Measurements from ENCODE around the gene TRMT11. TPM values are rescaled to one million over a fixed set of nuclear protein-coding genes. Genes with fewer than 3 reads are reported as not detected.

Gene TRMT11
- total RNA-seq, 1 experiment from 2014 or later, result 36.7 TPM

- Mint-ChIP-seq H3K4me1 (ENCODE audit: low read depth, unreplicated experiment) (no peaks in the 10 kb centered on the region), H3K27ac (ENCODE audit: unreplicated experiment) (no peak overlapping the region), H3K36me3 (ENCODE audit: insufficient read depth, unreplicated experiment) (no peaks in the 10 kb centered on the region), H3K27me3 (ENCODE audit: insufficient read depth, unreplicated experiment) (no peaks in the 10 kb centered on the region), H3K4me3 (ENCODE audit: unreplicated experiment) (peak overlapping the region; percentile 39), H3K9me3 (ENCODE audit: unreplicated experiment) (no peaks in the 10 kb centered on the region)
- intact Hi-C loops (cut with micrococcal nuclease; ENCODE audit: unreplicated experiment), result loop anchor here (10.0 kb wide), 2 partner anchors 185 to 355 kb away; partner anchors contain the start of gene CENPW
- Histone ChIP-seq H3K9me3 (no peaks in the 10 kb centered on the region), H3K27me3 (replicated peaks; ENCODE audit: control insufficient read depth, insufficient read depth, low read length) (no peaks in the 10 kb centered on the region), H3K4me3 (ENCODE audit: low read depth, low read length) (no peak overlapping the region), H3K4me1 (peaks cover 23% of the 10 kb centered on the region), H3K36me3 (ENCODE audit: control insufficient read depth, insufficient read depth, low read length) (no peaks in the 10 kb centered on the region)
- TF ChIP-seq CTCF (IDR thresholded peaks at IDR 0.05; ENCODE audit: insufficient read depth in 1 of 2, low read depth in 1 of 2, low read length in 1 of 2, severe bottlenecking in 1 of 2, unreplicated experiment in 1 of 2), result no peak
- BruUV-seq (replicated peaks), result no TSS peak
- no peak for DNase-seq
- CTCF ChIA-PET, result no interaction called here
- POLR2A ChIA-PET, result no interaction called here
These were observed 3.3 kb downstream of the TRMT11 start for GRCh38 chr6:125989631-125990030.

GRCh38 chr6:125991653-125992052 is 5.3 kb downstream of the TRMT11 start:
- intact Hi-C loops (cut with micrococcal nuclease; ENCODE audit: unreplicated experiment), result loop anchor here (10.0 kb wide), 2 partner anchors 183 to 353 kb away; partner anchors contain the start of gene CENPW
- POLR2A ChIA-PET, result no interaction called here

More at GRCh38 chr6:125991653-125992052, 5.3 kb downstream of the TRMT11 start:
- H3K9me3 Mint-ChIP-seq (ENCODE audit: unreplicated experiment), result no peaks in the 10 kb centered on the region
- BruUV-seq (replicated peaks), result no TSS peak
- no peak overlapping the region for H3K4me3 ChIP-seq (ENCODE audit: low read depth, low read length)
- no peaks in the 10 kb centered on the region for H3K27me3 ChIP-seq (replicated peaks; ENCODE audit: control insufficient read depth, insufficient read depth, low read length)
- DNase-seq, result no peak
- H3K27ac Mint-ChIP-seq (ENCODE audit: unreplicated experiment), result no peak overlapping the region
- H3K4me1 ChIP-seq, result peaks cover 17% of the 10 kb centered on the region
- TF ChIP-seq CTCF (IDR thresholded peaks at IDR 0.05; ENCODE audit: insufficient read depth in 1 of 2, low read depth in 1 of 2, low read length in 1 of 2, severe bottlenecking in 1 of 2, unreplicated experiment in 1 of 2), result no peak
- no peaks in the 10 kb centered on the region for H3K4me1 Mint-ChIP-seq (ENCODE audit: low read depth, unreplicated experiment)
- peaks cover 8% of the 10 kb centered on the region for H3K36me3 Mint-ChIP-seq (ENCODE audit: insufficient read depth, unreplicated experiment)
- CTCF ChIA-PET, result no interaction called here
- H3K27me3 Mint-ChIP-seq (ENCODE audit: insufficient read depth, unreplicated experiment), result no peaks in the 10 kb centered on the region
- H3K9me3 ChIP-seq, result no peaks in the 10 kb centered on the region
- H3K36me3 ChIP-seq (ENCODE audit: control insufficient read depth, insufficient read depth, low read length), result no peaks in the 10 kb centered on the region
- no peak overlapping the region for H3K4me3 Mint-ChIP-seq (ENCODE audit: unreplicated experiment)

Measured in Caco-2 (cell line).